HG03095 (cell line): ENCODE measurements around the gene NOXA1.

Source experiments
- ATAC-seq: cut with Tn5 transposase; IDR thresholded peaks from one replicate; pipeline ENCODE4 v1.9.1; 2021; ENCODE audit warnings: moderate library complexity; ENCODE audit not compliant: unreplicated experiment

Gene NOXA1

GRCh38 chr9:137387114-137387890 is 35.9 kb upstream of the NOXA1 start:
- ATAC-seq, result no peak

GRCh38 chr9:137387891-137388560 is 35.2 kb upstream of the NOXA1 start:
- no peak for ATAC-seq

DNA sequence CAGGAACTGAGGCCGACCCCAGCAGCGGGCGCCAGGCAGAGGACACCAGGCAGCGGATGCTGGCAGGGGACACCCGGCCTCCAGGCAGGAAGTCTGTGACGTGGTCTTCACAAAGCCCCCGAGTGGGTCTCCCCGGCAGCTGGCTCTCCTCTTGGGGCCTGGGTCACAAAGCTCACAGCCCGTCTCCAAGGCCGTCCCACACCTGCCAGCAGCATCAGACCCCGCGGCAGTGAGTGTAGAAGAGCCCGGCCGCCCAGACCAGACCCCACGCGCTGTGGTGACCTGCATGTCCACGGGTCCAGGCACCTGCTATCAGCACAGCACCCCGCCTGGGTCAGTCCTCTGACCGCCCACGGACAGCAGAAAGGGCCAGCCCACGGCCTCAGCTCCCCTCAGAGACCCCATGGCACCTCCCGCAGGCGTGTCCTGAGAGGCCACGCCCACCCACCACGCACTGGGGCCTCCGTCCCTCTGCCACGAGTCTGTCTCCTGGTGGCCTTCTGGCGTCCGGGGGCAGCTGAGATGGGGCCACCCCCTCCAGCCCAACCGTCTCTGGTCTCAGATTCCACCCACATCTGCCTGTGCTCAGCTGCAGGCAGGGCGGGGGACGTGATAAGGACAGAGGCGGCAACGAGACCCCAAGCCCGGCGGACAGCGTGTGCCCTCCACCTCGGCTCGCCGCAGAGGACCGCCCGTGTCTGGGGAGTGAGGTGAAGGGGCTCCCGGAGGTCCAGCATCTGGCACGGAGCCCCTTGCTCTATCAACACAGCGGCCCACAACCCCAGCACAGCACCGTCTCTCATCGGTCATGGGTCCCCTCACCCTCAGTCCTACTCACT is 34.4 kb upstream of the NOXA1 start:
- ATAC-seq, result no peak

DNA sequence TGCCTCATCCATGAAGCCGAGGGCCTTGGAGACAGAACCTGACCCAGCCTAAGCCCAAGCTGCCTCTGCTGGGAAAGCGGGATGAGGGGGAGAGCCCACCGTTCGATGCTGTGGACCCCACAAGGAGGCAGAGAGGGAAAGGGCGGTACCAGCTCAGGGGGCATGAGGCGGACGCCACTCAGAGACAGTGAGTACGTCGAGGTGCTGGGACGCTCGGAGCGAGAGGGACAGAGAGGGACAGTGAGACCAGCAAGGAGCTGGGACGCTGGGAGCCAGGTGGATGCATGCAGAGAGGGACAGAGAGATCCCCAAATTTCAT is 33.8 kb upstream of the NOXA1 start:
- ATAC-seq, result no peak

DNA sequence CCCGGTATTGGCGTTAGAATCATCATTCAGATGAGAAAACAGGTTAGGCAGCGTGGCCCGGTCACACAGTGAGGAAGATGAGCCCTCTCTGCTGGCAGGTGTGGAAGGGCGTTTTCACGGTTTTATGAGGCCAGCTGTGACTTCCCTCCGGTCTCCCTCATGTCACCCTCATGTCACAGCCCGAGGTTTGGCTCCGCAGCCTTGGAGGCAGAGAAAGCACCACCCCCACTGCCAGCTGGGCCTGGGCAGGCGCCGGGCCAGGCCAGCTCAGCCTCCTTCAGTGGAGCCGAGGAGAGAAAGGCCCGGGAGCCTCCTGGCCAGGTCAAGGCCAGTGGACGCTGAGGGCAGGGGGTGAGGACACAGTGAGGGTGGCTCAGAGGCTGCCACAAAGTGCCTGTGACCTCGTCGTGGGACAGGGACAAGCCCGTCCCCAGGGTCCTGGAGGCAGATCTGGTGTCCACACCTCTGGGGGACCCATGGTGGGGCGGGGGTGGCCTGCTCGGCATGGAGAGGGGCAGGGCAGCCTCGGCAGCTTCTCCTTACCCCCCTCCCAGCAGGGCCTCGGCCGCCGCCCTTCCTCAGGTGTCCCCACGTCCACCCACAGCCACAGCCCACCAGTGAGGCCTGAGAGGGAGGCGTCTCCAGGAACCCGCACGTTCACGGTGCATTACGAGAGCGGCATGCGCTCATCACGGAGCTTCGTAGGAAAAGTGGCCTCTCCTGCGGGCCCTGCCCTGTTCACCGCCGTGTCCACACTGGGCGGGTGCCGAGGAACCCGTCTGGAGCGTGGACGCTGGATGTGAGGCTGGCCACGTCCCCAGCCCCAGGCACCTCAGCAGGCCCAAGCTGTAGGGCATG is 32.4 kb upstream of the NOXA1 start:
- ATAC-seq, result no peak

GRCh38 chr9:137391411-137391754 is 31.8 kb upstream of the NOXA1 start:
- ATAC-seq, result no peak

- no peak for ATAC-seq
Measured at GRCh38 chr9:137392232-137393007, 30.8 kb upstream of the NOXA1 start.

- no peak for ATAC-seq
Measured at GRCh38 chr9:137393176-137394150, 29.7 kb upstream of the NOXA1 start.

GRCh38 chr9:137394866-137395665 is 28.1 kb upstream of the NOXA1 start:
- no peak for ATAC-seq

DNA sequence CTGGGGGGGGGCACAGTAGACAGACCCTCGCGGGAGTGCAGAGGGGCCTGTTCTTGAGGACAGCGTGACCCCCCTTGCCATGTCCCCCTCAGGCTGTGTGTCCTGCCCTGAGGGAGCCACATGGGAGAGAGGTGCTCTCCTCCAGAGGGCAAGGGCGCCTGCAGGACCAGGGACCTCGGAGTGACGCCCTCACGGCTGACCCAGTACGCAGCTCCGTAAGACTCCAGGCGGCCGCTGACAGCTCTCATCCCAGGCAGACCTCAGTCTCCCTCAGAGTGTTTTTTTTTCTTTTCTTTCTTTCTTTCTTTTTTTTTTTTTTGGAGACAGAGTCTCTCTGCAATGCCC is 27.6 kb upstream of the NOXA1 start:
- ATAC-seq, result no peak

DNA sequence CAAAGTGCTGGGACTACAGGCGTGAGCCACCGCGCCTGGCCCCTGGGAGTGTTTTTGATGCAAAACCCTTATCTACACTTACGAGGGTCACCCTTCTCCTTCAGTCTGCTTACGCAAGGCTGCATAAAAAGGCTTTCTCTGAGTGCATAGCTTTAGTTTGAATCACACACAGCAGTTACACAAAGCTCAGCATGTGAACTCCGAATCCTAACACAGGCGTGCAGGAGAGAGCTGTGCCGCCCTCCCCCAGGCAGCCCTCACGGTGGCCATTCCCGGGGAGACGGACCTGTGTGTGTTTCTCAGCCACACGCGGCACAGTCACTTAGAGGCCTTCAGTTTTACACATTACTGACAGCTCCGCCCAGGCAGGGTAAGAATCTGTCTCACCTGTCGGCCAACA is 27.0 kb upstream of the NOXA1 start:
- ATAC-seq, result no peak

GRCh38 chr9:137396634-137397367 is 26.4 kb upstream of the NOXA1 start:
- no peak for ATAC-seq

GRCh38 chr9:137397675-137398423 is 25.3 kb upstream of the NOXA1 start:
- no peak for ATAC-seq

GRCh38 chr9:137398561-137399468 is 24.4 kb upstream of the NOXA1 start:
- no peak for ATAC-seq

DNA sequence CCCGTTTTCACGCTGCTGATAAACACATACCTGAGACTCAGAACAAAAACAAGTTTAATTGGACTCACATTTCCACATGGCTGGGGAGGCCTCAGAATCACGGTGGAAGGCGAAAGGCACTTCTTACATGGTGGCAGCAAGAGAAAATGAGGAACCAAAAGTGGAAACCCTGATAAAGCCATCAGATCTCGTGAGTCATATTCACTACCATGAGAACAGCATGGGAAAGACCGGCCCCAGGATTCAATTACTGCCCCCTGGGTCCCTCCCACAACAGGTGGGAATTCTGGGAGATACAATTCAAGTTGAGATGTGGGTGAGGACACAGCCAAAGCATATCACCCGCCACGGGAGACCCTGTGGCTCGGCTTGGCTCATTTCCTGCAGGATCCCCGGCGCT is 20.4 kb upstream of the NOXA1 start:
- ATAC-seq, result no peak

GRCh38 chr9:137403269-137403668 is 19.9 kb upstream of the NOXA1 start:
- ATAC-seq, result no peak
